Transverse colon (tissue), 4 donors: ENCODE results near the gene SUSD6. TPM values are rescaled to one million over a fixed set of nuclear protein-coding genes. Genes with fewer than 3 reads are reported as not detected.

Experiments used
- DNase-seq: peaks from one replicate; pipeline ENCODE4 v3.0.0-alpha.2; 2019
- H3K27ac ChIP-seq, 4 donors: fragments of 200-600 bp; sonication (generic); 2 replicates each; pipeline ENCODE4 v1.5.1; 2016 to 2018; ENCODE audit warnings: inconsistent platforms in 4 of 4
- H3K27me3 ChIP-seq: fragments of 200-600 bp; sonication (generic); 2 replicates; pipeline ENCODE4 v1.5.1; 2017; ENCODE audit warnings: inconsistent platforms
- H3K36me3 ChIP-seq, 4 donors: fragments of 200-600 bp; sonication (generic); 2 replicates each; pipeline ENCODE4 v1.5.1; 2017 to 2019; ENCODE audit warnings: inconsistent platforms in 4 of 4
- H3K4me1 ChIP-seq, 4 donors: fragments of 200-600 bp; sonication (generic); 2 replicates each; pipeline ENCODE4 v1.5.1; 2017 to 2020; ENCODE audit warnings: inconsistent platforms in 4 of 4
- H3K4me3 ChIP-seq, 4 donors: fragments of 200-600 bp; sonication (generic); 1 replicate in 1 of 4; 2 replicates in 3 of 4; pipeline versions ENCODE4 v1.5.1 to v1.6.1; 2017 to 2019; ENCODE audit warnings: inconsistent platforms in 4 of 4
- H3K9me3 ChIP-seq, 2 donors: fragments of 200-600 bp; sonication (generic); 2 replicates each; pipeline ENCODE4 v1.5.1; 2017 to 2019; ENCODE audit warnings: inconsistent platforms in 2 of 2
- EP300 ChIP-seq: sonication (generic); formaldehyde crosslinking; IDR thresholded peaks from one replicate; pipeline ENCODE4 v1.6.1; 2017; ENCODE audit warnings: antibody characterized with exemption, low read depth
- POLR2A ChIP-seq: fragments of 450-650 bp; IDR thresholded peaks from one replicate; pipeline ENCODE4 v1.6.1; 2016; ENCODE audit warnings: antibody characterized with exemption, mild to moderate bottlenecking, moderate library complexity
- POLR2AphosphoS5 ChIP-seq, 3 donors: sonication (generic); formaldehyde crosslinking; IDR thresholded peaks; one replicate each; pipeline ENCODE4 v1.6.1; 2016; ENCODE audit warnings: antibody characterized with exemption in 3 of 3
- WGBS, 2 donors: methylation state at CpG; one replicate each; pipeline ENCODE4 v1.1.5; 2018; ENCODE audit warnings: low coverage in 1 of 2; 5-methylcytosine and 5-hydroxymethylcytosine counted together
- in situ Hi-C, 4 donors: fragments of 200-750 bp; cut with MboI; loops; one replicate each; pipeline versions ENCODE4 v1.15.0 to v1.15.1; 2017; ENCODE audit warnings: low sequenced_read_pairs in 3 of 4, low pct_ligation_motif_present in 1 of 4, low pct_unique_long_range_greater_than_20kb in 1 of 4
- intact Hi-C: fragments of 100-400 bp; cut with DNase I; formaldehyde crosslinking; loops from one replicate; pipeline ENCODE4 v1.15.1; 2023; ENCODE audit warnings: low total_unique reads
- total RNA-seq, 4 donors: library from RNA; depleted of rRNA; stranded (reverse); fragments of >200 nt; gene quantifications; one replicate each; pipeline ENCODE4 v1.1.0, GENCODE V29; 2016
- TF ChIP-seq, protein P1 (sequence below), 5 experiments: fragments of 200-600 bp in 3 of 5; fragments of 450-650 bp in 2 of 5; sonication (generic) in 3 of 5; IDR thresholded peaks; 1 replicate in 2 of 5; 2 replicates in 3 of 5; pipeline ENCODE4 v1.5.1; 2016 to 2017; ENCODE audit warnings: antibody characterized with exemption in 5 of 5, inconsistent platforms in 3 of 5, mild to moderate bottlenecking in 2 of 5, moderate library complexity in 1 of 5

SUSD6 gene
- total RNA-seq, 4 donors from 2014 or later: 29.1 to 159 (median 95.0) TPM

DNA sequence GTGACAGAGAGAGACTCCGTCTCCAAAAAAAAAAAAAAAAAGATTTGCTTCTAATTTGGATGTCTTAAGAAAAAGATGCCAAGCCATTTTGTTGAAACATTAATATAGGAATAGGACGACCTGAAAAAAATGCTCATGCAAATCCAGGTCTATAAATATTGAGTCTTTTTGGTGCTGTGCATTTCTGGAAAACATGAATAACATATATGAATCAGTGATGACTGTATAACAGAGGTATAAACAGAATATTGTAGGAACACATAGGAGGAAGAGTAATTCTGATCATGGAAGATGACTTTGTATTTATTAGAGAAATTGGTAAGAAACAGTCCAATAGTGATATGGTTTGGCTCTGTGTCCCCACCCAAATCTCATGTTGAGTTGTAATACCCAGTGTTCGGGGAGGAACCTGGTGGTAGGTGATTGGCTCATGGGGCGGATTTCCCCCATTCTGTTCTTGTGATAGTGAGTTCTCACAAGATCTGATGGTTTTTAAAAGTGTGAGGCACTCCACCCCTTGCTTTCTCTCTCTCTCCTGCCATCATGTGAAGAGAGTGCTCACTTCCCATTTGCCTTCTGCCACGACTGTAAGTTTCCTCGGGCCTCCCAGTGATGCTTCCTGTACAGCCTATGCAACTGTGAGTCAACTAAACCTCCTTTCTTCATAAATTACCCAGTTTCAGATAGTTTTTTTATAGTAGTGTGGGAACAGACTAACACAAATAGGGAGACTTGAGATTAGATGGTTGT is 152.5 kb downstream of the SUSD6 start:
- intact Hi-C loops (no loop called here), in situ Hi-C loops (no loop called here)
- TF ChIP-seq, protein P1, sequence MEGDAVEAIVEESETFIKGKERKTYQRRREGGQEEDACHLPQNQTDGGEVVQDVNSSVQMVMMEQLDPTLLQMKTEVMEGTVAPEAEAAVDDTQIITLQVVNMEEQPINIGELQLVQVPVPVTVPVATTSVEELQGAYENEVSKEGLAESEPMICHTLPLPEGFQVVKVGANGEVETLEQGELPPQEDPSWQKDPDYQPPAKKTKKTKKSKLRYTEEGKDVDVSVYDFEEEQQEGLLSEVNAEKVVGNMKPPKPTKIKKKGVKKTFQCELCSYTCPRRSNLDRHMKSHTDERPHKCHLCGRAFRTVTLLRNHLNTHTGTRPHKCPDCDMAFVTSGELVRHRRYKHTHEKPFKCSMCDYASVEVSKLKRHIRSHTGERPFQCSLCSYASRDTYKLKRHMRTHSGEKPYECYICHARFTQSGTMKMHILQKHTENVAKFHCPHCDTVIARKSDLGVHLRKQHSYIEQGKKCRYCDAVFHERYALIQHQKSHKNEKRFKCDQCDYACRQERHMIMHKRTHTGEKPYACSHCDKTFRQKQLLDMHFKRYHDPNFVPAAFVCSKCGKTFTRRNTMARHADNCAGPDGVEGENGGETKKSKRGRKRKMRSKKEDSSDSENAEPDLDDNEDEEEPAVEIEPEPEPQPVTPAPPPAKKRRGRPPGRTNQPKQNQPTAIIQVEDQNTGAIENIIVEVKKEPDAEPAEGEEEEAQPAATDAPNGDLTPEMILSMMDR (IDR thresholded peaks at IDR 0.05): no peak
- no peak for TF ChIP-seq EP300
- no peak for TF ChIP-seq POLR2AphosphoS5 (IDR thresholded peaks at IDR 0.05)
- no peak for TF ChIP-seq POLR2A
- Histone ChIP-seq H3K9me3 (no peaks in the 10 kb centered on the region), H3K27ac (no peak overlapping the region), H3K4me1 (peaks cover 14 to 25% (median 15%) of the 10 kb centered on the region in 4 donors), H3K4me3 (no peak overlapping the region), H3K27me3 (no peaks in the 10 kb centered on the region), H3K36me3 (peaks cover 0 to 9% (median 4%) of the 10 kb centered on the region in 4 donors)
- 78 to 85% methylated on average over 6 of the region's 6 CpGs for WGBS, 2 donors
- DNase-seq: no peak

Other genes starting within 250 kb of the SUSD6 start
- gene ERH, start 213.3 kb upstream of the SUSD6 start, total RNA-seq: 10 to 100 TPM; 11.6 to 52.7 (median 30.4) TPM
- 100 to 1,000 TPM in 1 of 4 donors, 10 to 100 TPM in 3; 24.5 to 103 (median 72.2) TPM for gene SLC39A9, start 212.9 kb upstream of the SUSD6 start, total RNA-seq
- under 1 TPM in 2 of 4 donors, not detected in 2; 0.14 to 0.16 TPM for gene PLEKHD1, start 126.9 kb upstream of the SUSD6 start, total RNA-seq
- not detected for gene CCDC177, start 36.7 kb upstream of the SUSD6 start, total RNA-seq
- 100 to 1,000 TPM; 255 to 557 (median 471) TPM for gene SRSF5, start 155.5 kb downstream of the SUSD6 start, total RNA-seq
- gene SLC10A1, start 185.6 kb downstream of the SUSD6 start, total RNA-seq: under 1 TPM in 1 of 4 donors, not detected in 3; 0.27 TPM